T-helper 1 cell treated with Interleukin-12 subunit alpha and Interleukin-12 subunit beta and Interleukin-4 antibody, amounts not matched to agents 30 ng/mL and 1 ng/mL, for 36 hours (primary cell): Measurements from ENCODE around the gene CSGALNACT2. TPM values are rescaled to one million over a fixed set of nuclear protein-coding genes. Genes with fewer than 3 reads are reported as not detected.

ENCODE experiments used
- intact Hi-C: fragments of 100-400 bp; cut with micrococcal nuclease; formaldehyde crosslinking; loops from one replicate; pipeline ENCODE4 v1.15.1; 2024
- total RNA-seq: library from RNA; stranded (reverse); gene quantifications from 2 replicates; pipeline ENCODE4 v1.2.3, GENCODE V29; 2022

Gene CSGALNACT2
- total RNA-seq, 1 donor from 2014 or later, result 66.1 TPM

DNA sequence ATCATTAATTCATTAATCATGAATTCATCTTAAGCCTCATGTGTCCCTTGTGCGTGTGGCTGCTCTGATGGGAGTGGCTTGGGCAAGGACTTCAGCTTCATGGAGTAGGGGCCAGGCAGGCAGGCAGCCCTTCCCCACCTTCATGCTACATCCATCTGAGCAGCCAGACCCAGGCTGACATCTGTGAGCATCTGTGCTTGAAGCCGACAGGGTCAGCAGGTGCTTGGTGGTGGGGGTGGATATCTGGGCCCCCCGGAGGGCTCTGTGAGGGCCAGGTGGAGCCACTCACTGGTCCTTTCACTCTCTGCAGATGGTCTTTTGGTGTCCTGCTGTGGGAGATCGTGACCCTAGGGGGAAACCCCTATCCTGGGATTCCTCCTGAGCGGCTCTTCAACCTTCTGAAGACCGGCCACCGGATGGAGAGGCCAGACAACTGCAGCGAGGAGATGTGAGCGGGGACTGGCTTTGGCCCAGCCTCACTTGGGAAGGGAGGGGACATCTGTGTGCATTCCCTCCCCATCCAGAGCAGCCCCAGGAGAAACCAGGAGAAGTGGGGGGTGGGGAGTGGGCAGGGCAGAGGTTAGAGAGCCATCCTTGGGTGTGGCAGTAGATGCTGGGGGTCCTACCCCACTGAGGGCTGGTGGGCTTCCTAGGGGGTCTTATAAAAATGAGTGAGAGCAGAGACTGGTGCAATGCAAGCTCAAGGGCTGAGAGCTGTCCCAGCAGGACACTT lies 14.7 kb upstream of the CSGALNACT2 start:
- intact Hi-C loops, result loop anchor here (5.0 to 10.0 kb wide), 4 partner anchors 79 to 691 kb away; partner anchors contain the start of genes BMS1 and HNRNPF

GRCh38 chr10:43124094-43124521 lies 14.1 kb upstream of the CSGALNACT2 start:
- intact Hi-C loops, result loop anchor here (5.0 to 10.0 kb wide), 4 partner anchors 78 to 691 kb away; partner anchors contain the start of genes BMS1 and HNRNPF

GRCh38 chr10:43124574-43125273 lies 13.5 kb upstream of the CSGALNACT2 start:
- intact Hi-C loops, result loop anchor here (5.0 to 10.0 kb wide), 4 partner anchors 78 to 690 kb away; partner anchors contain the start of genes BMS1 and HNRNPF

DNA sequence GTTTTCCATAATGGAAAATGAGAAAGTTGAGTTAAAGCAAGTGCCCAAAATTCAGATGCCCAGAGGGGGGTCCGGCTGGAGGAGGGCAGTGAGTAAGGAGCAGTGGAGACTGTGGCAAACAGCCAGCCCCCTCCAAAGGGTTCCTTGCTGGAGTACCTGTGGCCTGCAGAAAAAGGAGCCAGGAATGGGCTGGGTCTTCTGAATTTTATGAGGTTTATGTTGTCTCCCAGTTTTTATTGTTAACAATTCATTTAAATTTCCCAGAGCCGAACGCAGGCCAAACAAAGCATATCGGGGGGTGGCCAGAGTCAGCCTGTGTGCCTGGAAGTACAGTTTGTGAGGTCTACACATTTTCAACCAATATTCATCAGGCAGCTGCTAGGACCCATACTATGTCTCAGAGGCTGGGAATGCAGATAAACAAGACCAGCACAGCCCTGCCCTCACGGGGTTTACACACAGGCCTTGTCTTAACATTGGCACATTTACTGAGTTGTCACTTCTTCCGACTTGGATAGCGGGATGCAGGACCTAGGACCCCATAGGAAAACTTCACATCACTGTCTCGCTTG lies 12.9 kb upstream of the CSGALNACT2 start:
- intact Hi-C loops, result loop anchor here (10.0 kb wide), 1 partner anchor 689 kb away; no protein-coding TSS in a partner anchor

- intact Hi-C loops, result loop anchor here (10.0 kb wide), 1 partner anchor 689 kb away; no protein-coding TSS in a partner anchor
Measured at GRCh38 chr10:43125881-43126731, 12.1 kb upstream of the CSGALNACT2 start.

- intact Hi-C loops, result loop anchor here (10.0 kb wide), 1 partner anchor 688 kb away; no protein-coding TSS in a partner anchor
Measured at GRCh38 chr10:43126759-43127424, 11.4 kb upstream of the CSGALNACT2 start.

DNA sequence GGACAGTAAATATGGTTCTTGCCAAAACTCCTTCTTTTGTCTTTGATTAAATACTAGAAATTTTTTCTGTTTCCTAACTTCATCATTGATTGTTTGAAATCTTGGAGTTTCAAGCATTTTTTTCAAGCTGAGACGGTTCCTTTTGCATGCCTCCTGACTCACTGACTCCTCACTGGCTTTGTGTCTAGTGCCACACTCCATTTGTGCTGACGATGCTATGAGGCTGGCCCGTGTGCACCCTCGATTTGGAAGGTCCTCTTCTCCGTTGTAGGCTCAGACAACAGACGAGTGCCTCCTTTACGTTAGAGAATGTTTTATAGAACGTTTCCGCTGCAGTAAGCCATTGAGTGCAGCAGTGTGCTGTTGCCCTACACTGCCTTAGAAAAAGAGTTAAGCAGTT lies 10.8 kb upstream of the CSGALNACT2 start:
- intact Hi-C loops, result loop anchor here (10.0 kb wide), 1 partner anchor 687 kb away; no protein-coding TSS in a partner anchor

DNA sequence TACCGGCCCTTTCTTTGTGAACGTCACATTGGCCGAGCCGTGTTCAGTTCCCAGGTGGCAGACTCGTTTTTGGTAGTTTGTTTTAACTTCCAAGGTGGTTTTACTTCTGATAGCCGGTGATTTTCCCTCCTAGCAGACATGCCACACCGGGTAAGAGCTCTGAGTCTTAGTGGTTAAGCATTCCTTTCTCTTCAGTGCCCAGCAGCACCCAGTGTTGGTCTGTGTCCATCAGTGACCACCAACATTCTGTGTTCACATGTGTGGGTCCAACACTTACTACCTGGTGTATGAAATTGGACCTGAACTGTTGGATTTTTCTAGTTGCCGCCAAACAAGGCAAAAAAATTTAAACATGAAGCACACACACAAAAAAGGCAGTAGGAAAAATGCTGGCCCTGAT lies 9.9 kb upstream of the CSGALNACT2 start:
- intact Hi-C loops, result loop anchor here (2.0 to 10.0 kb wide), 2 partner anchors 490 to 686 kb away; partner anchors contain the start of gene ZNF33B

DNA sequence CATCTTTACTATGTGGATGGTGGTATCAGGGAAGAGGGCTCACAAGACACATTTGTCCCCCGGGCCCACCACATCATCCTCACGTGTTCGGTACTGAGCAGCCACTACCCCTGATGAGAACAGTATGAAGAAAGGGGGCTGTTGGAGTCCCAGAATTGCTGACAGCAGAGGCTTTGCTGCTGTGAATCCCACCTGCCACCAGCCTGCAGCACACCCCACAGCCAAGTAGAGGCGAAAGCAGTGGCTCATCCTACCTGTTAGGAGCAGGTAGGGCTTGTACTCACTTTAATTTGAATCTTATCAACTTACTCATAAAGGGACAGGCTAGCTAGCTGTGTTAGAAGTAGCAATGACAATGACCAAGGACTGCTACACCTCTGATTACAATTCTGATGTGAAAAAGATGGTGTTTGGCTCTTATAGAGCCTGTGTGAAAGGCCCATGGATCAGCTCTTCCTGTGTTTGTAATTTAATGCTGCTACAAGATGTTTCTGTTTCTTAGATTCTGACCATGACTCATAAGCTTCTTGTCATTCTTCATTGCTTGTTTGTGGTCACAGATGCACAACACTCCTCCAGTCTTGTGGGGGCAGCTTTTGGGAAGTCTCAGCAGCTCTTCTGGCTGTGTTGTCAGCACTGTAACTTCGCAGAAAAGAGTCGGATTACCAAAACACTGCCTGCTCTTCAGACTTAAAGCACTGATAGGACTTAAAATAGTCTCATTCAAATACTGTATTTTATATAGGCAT lies 9.1 kb upstream of the CSGALNACT2 start:
- intact Hi-C loops, result loop anchor here (1.0 to 10.0 kb wide), 4 partner anchors 8 to 686 kb away; partner anchors contain the start of genes CSGALNACT2 and ZNF33B

DNA sequence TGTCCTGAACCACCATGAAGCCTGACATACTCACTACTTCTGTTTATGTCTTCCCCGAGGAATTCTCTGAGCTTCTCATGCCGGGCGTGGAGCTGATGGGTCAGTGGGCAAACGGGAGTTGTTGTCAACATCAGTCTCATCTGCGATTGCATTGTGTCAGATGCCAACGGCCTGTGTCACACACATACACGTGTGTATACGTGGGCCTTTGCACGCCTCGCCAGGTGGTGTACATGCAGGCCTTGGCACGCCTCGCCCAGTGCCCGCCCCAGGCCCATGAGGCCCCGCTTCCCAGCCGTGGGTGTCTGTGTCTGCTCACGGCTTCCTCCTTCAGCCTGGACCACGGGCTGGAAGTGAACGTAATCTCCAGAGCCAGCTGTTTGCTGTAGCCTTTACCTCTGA lies 7.5 kb upstream of the CSGALNACT2 start:
- intact Hi-C loops, result no loop called here

DNA sequence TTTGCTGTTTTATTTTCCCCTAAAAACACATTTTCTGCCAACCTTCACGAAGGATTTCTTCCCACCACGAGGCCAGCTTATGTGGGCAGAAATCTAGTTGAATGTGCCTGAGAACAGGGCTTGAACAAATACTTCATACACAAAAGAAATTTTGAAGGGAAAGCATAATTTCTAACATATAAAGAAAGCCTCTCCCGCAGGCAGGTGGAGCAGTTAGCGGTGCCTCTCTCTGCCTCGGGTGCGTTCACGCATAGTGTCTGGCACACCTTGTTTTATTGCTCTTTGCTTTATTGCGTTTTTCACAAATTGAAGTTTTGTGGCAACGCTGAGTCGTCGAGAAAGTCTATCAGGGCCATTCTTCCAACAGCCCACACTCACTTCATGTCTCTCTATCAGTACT lies 7.0 kb upstream of the CSGALNACT2 start:
- intact Hi-C loops, result no loop called here

GRCh38 chr10:43131906-43132305 lies 6.3 kb upstream of the CSGALNACT2 start:
- intact Hi-C loops, result no loop called here

GRCh38 chr10:43132867-43133787 lies 5.1 kb upstream of the CSGALNACT2 start:
- intact Hi-C loops, result no loop called here

- intact Hi-C loops, result no loop called here
Measured at GRCh38 chr10:43134126-43134905, 3.9 kb upstream of the CSGALNACT2 start.

GRCh38 chr10:43135064-43135463 lies 3.2 kb upstream of the CSGALNACT2 start:
- intact Hi-C loops, result loop anchor here (5.0 kb wide), 2 partner anchors 437 to 512 kb away; partner anchors contain the start of genes ZNF239 and ZNF32

DNA sequence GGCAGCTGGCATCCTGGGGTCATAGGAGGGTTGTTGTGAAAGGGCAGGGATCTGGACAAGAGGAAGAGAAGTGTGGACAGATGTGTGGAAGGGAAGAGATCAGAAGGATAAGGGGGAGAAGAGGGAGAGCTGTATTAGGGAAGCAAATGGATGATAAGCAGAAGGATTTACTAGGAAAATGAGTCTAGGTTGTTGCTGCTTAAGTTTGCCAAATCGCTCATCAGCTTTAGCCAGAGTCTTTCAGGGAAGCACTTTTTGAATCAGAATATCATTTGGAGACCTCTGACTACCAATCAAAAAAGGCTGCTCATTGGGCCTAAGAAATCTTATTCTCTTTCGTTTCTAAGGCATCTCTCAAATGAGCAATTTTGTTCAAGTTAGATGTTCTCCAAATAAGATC lies 2.6 kb upstream of the CSGALNACT2 start:
- intact Hi-C loops, result loop anchor here (5.0 kb wide), 2 partner anchors 437 to 512 kb away; partner anchors contain the start of genes ZNF239 and ZNF32

DNA sequence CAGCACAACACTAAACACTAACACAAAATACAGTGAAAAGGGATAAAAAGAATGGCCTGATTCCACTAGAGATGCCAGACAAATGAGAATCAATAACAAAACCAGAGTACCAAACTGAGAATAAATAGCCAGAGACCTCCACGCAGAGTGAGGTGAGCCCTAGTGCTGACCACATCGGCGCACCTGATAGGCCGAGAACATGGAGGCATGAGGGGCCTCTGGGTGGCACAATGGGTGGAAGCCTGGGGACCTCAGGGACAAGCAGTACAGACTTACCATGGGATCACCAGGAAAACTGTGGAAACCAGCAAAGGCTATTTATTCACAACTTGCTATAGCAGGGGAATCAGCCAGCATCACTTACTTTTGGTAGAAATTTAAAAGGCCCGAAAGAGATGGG lies 1.8 kb upstream of the CSGALNACT2 start:
- intact Hi-C loops, result loop anchor here (5.0 kb wide), 2 partner anchors 436 to 511 kb away; partner anchors contain the start of genes ZNF239 and ZNF32
